GM18499 (cell line): Measurements from ENCODE around the gene ZNRF3.
"Not testable (repeated sequence)": the region's sequence is repeated elsewhere in the genome, so short reads cannot be mapped to it uniquely, and the experiment has no call there.

Source experiments
- ATAC-seq: cut with Tn5 transposase; IDR thresholded peaks from one replicate; pipeline ENCODE4 v1.9.1; 2021; ENCODE audit warnings: moderate number of reproducible peaks; ENCODE audit not compliant: insufficient read depth, unreplicated experiment

ZNRF3 gene

GRCh38 chr22:28883917-28884746 is 760 bp downstream of the ZNRF3 start:
- no peak for ATAC-seq

- no peak for ATAC-seq
Observed at GRCh38 chr22:28884747-28885350, 1.5 kb downstream of the ZNRF3 start.

GRCh38 chr22:28885939-28886338 is 2.6 kb downstream of the ZNRF3 start:
- ATAC-seq, result no peak

- ATAC-seq, result not testable (repeated sequence)
Observed at GRCh38 chr22:28886679-28887078, 3.3 kb downstream of the ZNRF3 start.

- ATAC-seq, result no peak
Observed at GRCh38 chr22:28887725-28888459, 4.5 kb downstream of the ZNRF3 start.

- no peak for ATAC-seq
Observed at GRCh38 chr22:28889478-28890024, 6.2 kb downstream of the ZNRF3 start.

GRCh38 chr22:28891156-28891733 is 7.9 kb downstream of the ZNRF3 start:
- ATAC-seq, result no peak

- no peak for ATAC-seq
Observed at GRCh38 chr22:28892175-28892731, 8.9 kb downstream of the ZNRF3 start.

GRCh38 chr22:28893810-28894209 is 10.4 kb downstream of the ZNRF3 start:
- ATAC-seq, result no peak

GRCh38 chr22:28894334-28894733 is 11.0 kb downstream of the ZNRF3 start:
- ATAC-seq, result no peak

GRCh38 chr22:28894807-28895206 is 11.4 kb downstream of the ZNRF3 start:
- no peak for ATAC-seq

GRCh38 chr22:28896611-28897010 is 13.2 kb downstream of the ZNRF3 start:
- no peak for ATAC-seq

- no peak for ATAC-seq
Observed at GRCh38 chr22:28898233-28898629, 14.9 kb downstream of the ZNRF3 start.

- no peak for ATAC-seq
Observed at GRCh38 chr22:28899199-28899853, 16.0 kb downstream of the ZNRF3 start.

- ATAC-seq, result no peak
Observed at GRCh38 chr22:28900379-28900925, 17.1 kb downstream of the ZNRF3 start.

GRCh38 chr22:28902490-28902889 is 19.1 kb downstream of the ZNRF3 start:
- no peak for ATAC-seq

- no peak for ATAC-seq
Observed at GRCh38 chr22:28903080-28903479, 19.7 kb downstream of the ZNRF3 start.

GRCh38 chr22:28903729-28904128 is 20.4 kb downstream of the ZNRF3 start:
- ATAC-seq, result no peak

- ATAC-seq, result no peak
Observed at GRCh38 chr22:28904211-28904896, 21.0 kb downstream of the ZNRF3 start.
